Right atrium auricular region (tissue), 2 donors: ENCODE results near the gene CTBP1. TPM values are rescaled to one million over a fixed set of nuclear protein-coding genes. Genes with fewer than 3 reads are reported as not detected.

Experiments
- DNase-seq: peaks from one replicate; pipeline ENCODE4 v3.0.0-alpha.2; 2019; ENCODE audit warnings: low spot score
- H3K27ac ChIP-seq, 2 donors: fragments of 200-600 bp; sonication (generic); 1 replicate in 1 of 2; 2 replicates in 1 of 2; pipeline ENCODE4 v1.5.1; 2016 to 2019
- H3K27me3 ChIP-seq, 2 donors: fragments of 200-600 bp; sonication (generic); one replicate each; pipeline versions ENCODE4 v1.5.1 to v1.6.0; 2017 to 2019
- H3K36me3 ChIP-seq: fragments of 200-600 bp; sonication (generic); one replicate; pipeline ENCODE4 v1.5.1; 2016
- H3K4me1 ChIP-seq, 2 donors: fragments of 200-600 bp; sonication (generic); one replicate each; pipeline versions ENCODE4 v1.5.1 to v1.6.0; 2017 to 2019
- H3K4me3 ChIP-seq, 2 donors: fragments of 200-600 bp; sonication (generic); 1 replicate in 1 of 2; 2 replicates in 1 of 2; pipeline ENCODE4 v1.5.1; 2017 to 2019; ENCODE audit warnings: mild to moderate bottlenecking in 1 of 2, moderate library complexity in 1 of 2
- H3K9me3 ChIP-seq, 2 donors: fragments of 200-600 bp; sonication (generic); one replicate each; pipeline ENCODE4 v1.5.1; 2019
- total RNA-seq, 2 donors: library from RNA; depleted of rRNA; stranded (reverse); fragments of >200 nt; gene quantifications; one replicate each; pipeline ENCODE4 v1.1.0, GENCODE V29; 2016
- TF ChIP-seq, protein P1 (sequence below), 2 donors: fragments of 200-600 bp; sonication (generic); IDR thresholded peaks; one replicate each; pipeline ENCODE4 v1.5.1; 2019; ENCODE audit warnings: antibody characterized with exemption in 2 of 2

Gene CTBP1
- total RNA-seq, 2 donors from 2014 or later, result 104 to 140 TPM

- DNase-seq, result peak; percentile 57
- Histone ChIP-seq H3K27ac (peak overlapping the region; percentile 10 to 38), H3K27me3 (no peaks in the 10 kb centered on the region), H3K4me3 (no peak overlapping the region), H3K9me3 (no peaks in the 10 kb centered on the region), H3K36me3 (no peaks in the 10 kb centered on the region), H3K4me1 (peaks cover 0 to 11% of the 10 kb centered on the region in 2 donors)
- TF ChIP-seq, protein P1, sequence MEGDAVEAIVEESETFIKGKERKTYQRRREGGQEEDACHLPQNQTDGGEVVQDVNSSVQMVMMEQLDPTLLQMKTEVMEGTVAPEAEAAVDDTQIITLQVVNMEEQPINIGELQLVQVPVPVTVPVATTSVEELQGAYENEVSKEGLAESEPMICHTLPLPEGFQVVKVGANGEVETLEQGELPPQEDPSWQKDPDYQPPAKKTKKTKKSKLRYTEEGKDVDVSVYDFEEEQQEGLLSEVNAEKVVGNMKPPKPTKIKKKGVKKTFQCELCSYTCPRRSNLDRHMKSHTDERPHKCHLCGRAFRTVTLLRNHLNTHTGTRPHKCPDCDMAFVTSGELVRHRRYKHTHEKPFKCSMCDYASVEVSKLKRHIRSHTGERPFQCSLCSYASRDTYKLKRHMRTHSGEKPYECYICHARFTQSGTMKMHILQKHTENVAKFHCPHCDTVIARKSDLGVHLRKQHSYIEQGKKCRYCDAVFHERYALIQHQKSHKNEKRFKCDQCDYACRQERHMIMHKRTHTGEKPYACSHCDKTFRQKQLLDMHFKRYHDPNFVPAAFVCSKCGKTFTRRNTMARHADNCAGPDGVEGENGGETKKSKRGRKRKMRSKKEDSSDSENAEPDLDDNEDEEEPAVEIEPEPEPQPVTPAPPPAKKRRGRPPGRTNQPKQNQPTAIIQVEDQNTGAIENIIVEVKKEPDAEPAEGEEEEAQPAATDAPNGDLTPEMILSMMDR (IDR thresholded peaks at IDR 0.05), result no peak
Measured at GRCh38 chr4:1187182-1187581, 61.7 kb downstream of the CTBP1 start.

- Histone ChIP-seq H3K4me3 (no peak overlapping the region), H3K4me1 (no peaks in the 10 kb centered on the region), H3K9me3 (peaks cover 0 to 17% of the 10 kb centered on the region in 2 donors), H3K27me3 (no peaks in the 10 kb centered on the region), H3K36me3 (no peaks in the 10 kb centered on the region), H3K27ac (peak overlapping the region in 1 of 2 donors; percentile 10)
- TF ChIP-seq, protein P1 (IDR thresholded peaks at IDR 0.05), result no peak
- peak; percentile 55 for DNase-seq
Measured at GRCh38 chr4:1183985-1184773, 64.8 kb downstream of the CTBP1 start.

- Histone ChIP-seq H3K4me1 (peaks cover 0 to 16% of the 10 kb centered on the region in 2 donors), H3K4me3 (no peak overlapping the region), H3K27ac (no peak overlapping the region), H3K9me3 (peaks cover 0 to 17% of the 10 kb centered on the region in 2 donors), H3K27me3 (no peaks in the 10 kb centered on the region), H3K36me3 (no peaks in the 10 kb centered on the region)
- no peak for DNase-seq
- TF ChIP-seq, protein P1 (IDR thresholded peaks at IDR 0.05), result no peak
Measured at GRCh38 chr4:1182313-1182712, 66.6 kb downstream of the CTBP1 start.

- no peaks in the 10 kb centered on the region for H3K36me3 ChIP-seq
- TF ChIP-seq, protein P1 (IDR thresholded peaks at IDR 0.05), result no peak
- peaks cover 0 to 17% of the 10 kb centered on the region in 2 donors for H3K9me3 ChIP-seq
- no peaks in the 10 kb centered on the region for H3K27me3 ChIP-seq
- no peak overlapping the region for H3K4me3 ChIP-seq
- H3K4me1 ChIP-seq, result peaks cover 0 to 21% of the 10 kb centered on the region in 2 donors
- DNase-seq, result no peak
- H3K27ac ChIP-seq, result no peak overlapping the region
Measured at GRCh38 chr4:1180663-1181062, 68.3 kb downstream of the CTBP1 start.

DNA sequence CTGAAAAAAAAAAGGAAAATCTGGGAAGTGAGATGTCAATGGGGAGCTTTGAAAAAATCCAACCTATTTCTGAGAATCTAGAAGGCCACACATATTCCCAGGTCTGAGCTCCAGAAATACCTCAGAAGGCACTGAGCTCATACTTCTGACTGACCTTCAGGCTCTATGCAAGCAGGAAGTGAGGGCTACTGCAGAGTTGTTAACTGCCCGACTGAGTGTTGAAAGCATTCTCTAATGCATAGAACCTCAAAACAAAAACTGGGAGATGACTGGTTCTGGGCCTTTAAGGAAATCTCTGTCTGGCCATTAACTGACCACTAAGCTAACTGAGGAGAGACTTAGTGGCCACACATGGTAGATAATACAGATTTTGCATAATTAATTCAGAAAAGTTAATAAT lies 69.0 kb downstream of the CTBP1 start:
- TF ChIP-seq, protein P1 (IDR thresholded peaks at IDR 0.05), result no peak
- no peaks in the 10 kb centered on the region for H3K27me3 ChIP-seq

More for the DNA sequence above, 69.0 kb downstream of the CTBP1 start:
- Histone ChIP-seq H3K36me3 (no peaks in the 10 kb centered on the region), H3K4me3 (no peak overlapping the region), H3K9me3 (peaks cover 0 to 17% of the 10 kb centered on the region in 2 donors), H3K27ac (no peak overlapping the region), H3K4me1 (peaks cover 0 to 21% of the 10 kb centered on the region in 2 donors)
- DNase-seq, result no peak
